ENCODE results near the gene LLGL2.

- TF ChIP-seq CTCF (IDR thresholded peaks at IDR 0.05) (no peak), POLR2A (IDR thresholded peaks at IDR 0.05) (no peak)
Observed at GRCh38 chr17:75509528-75510258, 15.8 kb upstream of the LLGL2 start.

All from esophagus squamous epithelium (tissue), 4 donors.